ENCODE measurements around the gene PLCL2. TPM values are rescaled to one million over a fixed set of nuclear protein-coding genes. Genes with fewer than 3 reads are reported as not detected.

Gene PLCL2
- total and polyA plus RNA-seq, 2 donors (not counting 1 experiment from before 2014, with no cell fraction given), result 21.7 to 55.2 TPM

DNA sequence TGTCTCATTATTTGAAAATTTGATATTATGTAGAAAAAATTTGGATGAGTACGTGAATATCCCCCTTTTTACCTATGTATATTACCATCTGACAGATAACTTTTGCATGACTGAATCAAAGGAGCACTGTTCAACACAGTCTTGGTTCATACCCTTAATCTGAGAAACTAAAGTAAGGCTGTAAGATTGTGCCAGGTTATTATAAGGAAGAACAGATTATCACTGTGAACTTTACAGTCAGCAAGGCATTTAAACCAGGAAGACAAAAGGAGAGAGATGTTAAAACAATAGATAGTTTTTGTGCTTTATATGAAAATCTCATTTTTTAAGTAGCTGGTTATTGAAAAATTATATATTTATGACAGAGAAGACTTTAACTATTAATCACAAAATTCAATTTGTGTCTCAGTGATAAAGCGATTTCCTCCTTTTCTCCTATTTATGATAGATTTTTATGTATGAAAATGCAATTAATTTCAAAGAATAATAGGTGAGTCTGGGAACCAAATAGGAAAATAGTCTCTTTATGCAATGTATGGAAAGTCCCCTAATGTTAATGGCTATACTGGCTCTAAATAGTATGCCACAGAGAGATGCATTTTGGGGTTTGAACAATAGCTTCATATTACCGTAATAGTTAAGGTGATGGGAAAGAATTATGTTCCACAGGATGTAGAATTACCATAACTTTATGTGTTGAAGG is 33.4 kb downstream of the PLCL2 start:
- no peak for ATAC-seq (ENCODE audit: low read depth)
- no peak overlapping the region for H3K9ac ChIP-seq (ENCODE audit: low read length)
- intact Hi-C loops (cut with micrococcal nuclease), result loop anchor here (10.0 kb wide), 1 partner anchor 277 kb away; no protein-coding TSS in a partner anchor
- Mint-ChIP-seq H3K9me3 (ENCODE audit: insufficient read depth) (no peaks in the 10 kb centered on the region), H3K27ac (no peak overlapping the region), H3K27me3 (no peaks in the 10 kb centered on the region), H3K4me3 (no peak overlapping the region), H3K4me1 (peaks cover 61% of the 10 kb centered on the region)
- DNase-seq, result no peak
- H3K4me3 ChIP-seq (ENCODE audit: control extremely low read depth in 1 of 5, extremely low read depth in 1 of 5, insufficient read depth in 1 of 5, low read depth in 2 of 5, low read length in 4 of 5), result no peak overlapping the region
- no peak for TF ChIP-seq EZH2 (IDR thresholded peaks at IDR 0.05; ENCODE audit: borderline replicate concordance, insufficient read depth, low read depth, low read length, poor library complexity, severe bottlenecking)
- TF ChIP-seq, protein P1, sequence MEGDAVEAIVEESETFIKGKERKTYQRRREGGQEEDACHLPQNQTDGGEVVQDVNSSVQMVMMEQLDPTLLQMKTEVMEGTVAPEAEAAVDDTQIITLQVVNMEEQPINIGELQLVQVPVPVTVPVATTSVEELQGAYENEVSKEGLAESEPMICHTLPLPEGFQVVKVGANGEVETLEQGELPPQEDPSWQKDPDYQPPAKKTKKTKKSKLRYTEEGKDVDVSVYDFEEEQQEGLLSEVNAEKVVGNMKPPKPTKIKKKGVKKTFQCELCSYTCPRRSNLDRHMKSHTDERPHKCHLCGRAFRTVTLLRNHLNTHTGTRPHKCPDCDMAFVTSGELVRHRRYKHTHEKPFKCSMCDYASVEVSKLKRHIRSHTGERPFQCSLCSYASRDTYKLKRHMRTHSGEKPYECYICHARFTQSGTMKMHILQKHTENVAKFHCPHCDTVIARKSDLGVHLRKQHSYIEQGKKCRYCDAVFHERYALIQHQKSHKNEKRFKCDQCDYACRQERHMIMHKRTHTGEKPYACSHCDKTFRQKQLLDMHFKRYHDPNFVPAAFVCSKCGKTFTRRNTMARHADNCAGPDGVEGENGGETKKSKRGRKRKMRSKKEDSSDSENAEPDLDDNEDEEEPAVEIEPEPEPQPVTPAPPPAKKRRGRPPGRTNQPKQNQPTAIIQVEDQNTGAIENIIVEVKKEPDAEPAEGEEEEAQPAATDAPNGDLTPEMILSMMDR (IDR thresholded peaks at IDR 0.05), result no peak
- ChIA-PET CTCF (interaction anchor here (1.0 to 1.6 kb wide), 4 partner anchors 9 to 90 kb away, joined by 3 to 7 read pairs (median 5); partner anchors contain the start of gene PLCL2), POLR2A (no interaction called here)
- WGBS (ENCODE audit: insufficient coverage), result no CpG with 5 or more reads among the region's 3 CpGs
- no peaks in the 10 kb centered on the region for H3K36me3 ChIP-seq (replicated peaks in 1 of 2; ENCODE audit: control extremely low read depth in 1 of 2, control insufficient read depth in 1 of 2, extremely low read depth in 1 of 2, insufficient read depth in 2 of 2, low read length in 1 of 2)
- H3K27me3 ChIP-seq (replicated peaks in 1 of 4; ENCODE audit: control extremely low read depth in 1 of 4, control insufficient read depth in 3 of 4, insufficient read depth in 4 of 4, low read length in 3 of 4), result no peaks in the 10 kb centered on the region
- H4K20me1 ChIP-seq (ENCODE audit: control insufficient read depth, insufficient read depth, low read length, poor library complexity, severe bottlenecking), result peaks cover 34% of the 10 kb centered on the region
- no peak overlapping the region for H2AFZ ChIP-seq (ENCODE audit: insufficient read depth, low read depth, low read length, poor library complexity, severe bottlenecking)
- H3K27ac ChIP-seq (ENCODE audit: low read length in 2 of 2), result no peak overlapping the region
- peaks cover 94% of the 10 kb centered on the region for H3K79me2 ChIP-seq (ENCODE audit: control insufficient read depth, insufficient read depth, low read length)
- H3K4me1 ChIP-seq (ENCODE audit: control insufficient read depth in 2 of 2, insufficient read depth in 2 of 2, low read length in 2 of 2), result peaks cover 31 to 57% of the 10 kb centered on the region in 2 donors
- no peaks in the 10 kb centered on the region for H3K9me3 ChIP-seq (ENCODE audit: control extremely low read depth in 1 of 3, control insufficient read depth in 2 of 3, insufficient read depth in 1 of 3, low read length in 2 of 3)
- H3K4me2 ChIP-seq (replicated peaks; ENCODE audit: low read depth, low read length, poor library complexity, severe bottlenecking), result peak overlapping the region; percentile 10

DNA sequence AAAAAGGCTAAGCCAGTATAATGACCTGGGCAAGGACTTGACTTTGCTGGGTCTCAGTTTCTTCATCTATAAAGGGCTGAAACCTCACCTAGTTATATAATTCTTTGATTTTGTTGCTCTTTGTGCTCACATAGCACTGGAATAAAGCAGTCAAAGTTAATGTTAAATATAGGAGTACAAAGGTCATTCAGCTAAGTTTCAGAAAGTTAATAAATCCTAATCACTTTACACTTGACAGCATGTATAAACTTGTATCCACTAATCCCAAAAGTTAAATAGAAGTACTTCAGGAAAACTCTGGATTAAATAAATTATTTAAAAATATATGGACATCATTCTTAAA is 33.9 kb downstream of the PLCL2 start:
- no peak for TF ChIP-seq EZH2 (IDR thresholded peaks at IDR 0.05; ENCODE audit: borderline replicate concordance, insufficient read depth, low read depth, low read length, poor library complexity, severe bottlenecking)
- TF ChIP-seq, protein P1 (IDR thresholded peaks at IDR 0.05), result no peak
- no peak overlapping the region for H3K27ac Mint-ChIP-seq

More for the DNA sequence above, 33.9 kb downstream of the PLCL2 start:
- Histone ChIP-seq H3K27ac (ENCODE audit: low read length in 2 of 2) (no peak overlapping the region), H3K4me1 (ENCODE audit: control insufficient read depth in 2 of 2, insufficient read depth in 2 of 2, low read length in 2 of 2) (peaks cover 30 to 54% of the 10 kb centered on the region in 2 donors), H3K36me3 (replicated peaks in 1 of 2; ENCODE audit: control extremely low read depth in 1 of 2, control insufficient read depth in 1 of 2, extremely low read depth in 1 of 2, insufficient read depth in 2 of 2, low read length in 1 of 2) (no peaks in the 10 kb centered on the region), H3K9me3 (ENCODE audit: control extremely low read depth in 1 of 3, control insufficient read depth in 2 of 3, insufficient read depth in 1 of 3, low read length in 2 of 3) (no peaks in the 10 kb centered on the region), H3K27me3 (replicated peaks in 1 of 4; ENCODE audit: control extremely low read depth in 1 of 4, control insufficient read depth in 3 of 4, insufficient read depth in 4 of 4, low read length in 3 of 4) (no peaks in the 10 kb centered on the region), H3K4me2 (replicated peaks; ENCODE audit: low read depth, low read length, poor library complexity, severe bottlenecking) (peak overlapping the region; percentile 10), H3K79me2 (ENCODE audit: control insufficient read depth, insufficient read depth, low read length) (peaks cover 96% of the 10 kb centered on the region), H4K20me1 (ENCODE audit: control insufficient read depth, insufficient read depth, low read length, poor library complexity, severe bottlenecking) (peaks cover 39% of the 10 kb centered on the region), H3K9ac (ENCODE audit: low read length) (no peak overlapping the region), H3K4me3 (ENCODE audit: control extremely low read depth in 1 of 5, extremely low read depth in 1 of 5, insufficient read depth in 1 of 5, low read depth in 2 of 5, low read length in 4 of 5) (no peak overlapping the region), H2AFZ (ENCODE audit: insufficient read depth, low read depth, low read length, poor library complexity, severe bottlenecking) (no peak overlapping the region)
- no peaks in the 10 kb centered on the region for H3K9me3 Mint-ChIP-seq (ENCODE audit: insufficient read depth)
- no peak overlapping the region for H3K4me3 Mint-ChIP-seq
- ATAC-seq (ENCODE audit: low read depth) (no peak), DNase-seq (no peak)
- ChIA-PET CTCF (interaction anchor here (1.6 kb wide), 1 partner anchor 9 kb away, joined by 7 read pairs; no protein-coding TSS in a partner anchor), POLR2A (no interaction called here)
- intact Hi-C loops (cut with micrococcal nuclease), result loop anchor here (1.0 to 10.0 kb wide), 2 partner anchors 7 to 276 kb away; no protein-coding TSS in a partner anchor
- no peaks in the 10 kb centered on the region for H3K27me3 Mint-ChIP-seq
- peaks cover 64% of the 10 kb centered on the region for H3K4me1 Mint-ChIP-seq

All from B cell (primary cell).